22Rv1 (cell line): ENCODE data around the gene GPR157.

Experiments
- H3K27ac ChIP-seq: fragments of 450-650 bp; 2 replicates; pipeline ENCODE4 v1.5.1; 2017
- CTCF ChIP-seq: fragments of 450-650 bp; IDR thresholded peaks from 2 replicates; pipeline ENCODE4 v1.5.1; 2017; ENCODE audit warnings: mild to moderate bottlenecking
- ZFX ChIP-seq: fragments of 450-650 bp; IDR thresholded peaks from 2 replicates; pipeline ENCODE4 v1.6.1; 2017; ENCODE audit warnings: antibody characterized with exemption, borderline replicate concordance

GPR157 gene

GRCh38 chr1:9088807-9089206 lies 40.1 kb downstream of the GPR157 start:
- TF ChIP-seq ZFX (no peak), CTCF (no peak)
- H3K27ac ChIP-seq = no peak overlapping the region

GRCh38 chr1:9087411-9088125 lies 41.3 kb downstream of the GPR157 start:
- TF ChIP-seq CTCF (no peak), ZFX (no peak)
- no peak overlapping the region for H3K27ac ChIP-seq

- TF ChIP-seq CTCF = no peak
- TF ChIP-seq ZFX = no peak
- H3K27ac ChIP-seq = no peak overlapping the region
Measured at GRCh38 chr1:9086796-9087195, 42.1 kb downstream of the GPR157 start.

- H3K27ac ChIP-seq = no peak overlapping the region
- TF ChIP-seq CTCF = no peak
- TF ChIP-seq ZFX = no peak
Measured at GRCh38 chr1:9086045-9086444, 42.9 kb downstream of the GPR157 start.

GRCh38 chr1:9085306-9085940 lies 43.5 kb downstream of the GPR157 start:
- no peak for TF ChIP-seq CTCF
- H3K27ac ChIP-seq = no peak overlapping the region

GRCh38 chr1:9084906-9085305 lies 44.0 kb downstream of the GPR157 start:
- no peak for TF ChIP-seq ZFX
- TF ChIP-seq CTCF = no peak
- H3K27ac ChIP-seq = no peak overlapping the region

GRCh38 chr1:9081473-9081872 lies 47.4 kb downstream of the GPR157 start:
- TF ChIP-seq ZFX = no peak
- no peak for TF ChIP-seq CTCF
- no peak overlapping the region for H3K27ac ChIP-seq
